Common myeloid progenitor, CD34-positive (primary cell): ENCODE measurements around the gene FAM180B.
"Not testable (repeated sequence)": the region's sequence is repeated elsewhere in the genome, so short reads cannot be mapped to it uniquely, and the experiment has no call there.

Experiments
- CTCF ChIA-PET: fragments of 350-600 bp; sonication (Branson Sonifier 250); formaldehyde crosslinking; loops from one replicate; lab custom pipeline; 2021; ENCODE audit warnings: antibody characterized with exemption; lab: Charles Lee
- POLR2A ChIA-PET: fragments of 350-600 bp; sonication (Branson Sonifier 250); formaldehyde crosslinking; loops from one replicate; lab custom pipeline; 2021; ENCODE audit warnings: antibody characterized with exemption; lab: Charles Lee
- DNase-seq, 3 donors: peaks; one replicate each; pipeline versions ENCODE4 v3.0.0 to v3.0.0-alpha.2; 2013
- H3K27ac ChIP-seq, 2 experiments: 1 replicate in 1 of 2; 2 replicates in 1 of 2; pipeline ENCODE4 v1.7.0; 2013; ENCODE audit warnings: inconsistent platforms in 2 of 2, low read length in 2 of 2, mild to moderate bottlenecking in 2 of 2, low read depth in 1 of 2, moderate library complexity in 1 of 2; ENCODE audit not compliant: severe bottlenecking in 2 of 2, insufficient read depth in 1 of 2, poor library complexity in 1 of 2
- H3K27me3 ChIP-seq, 5 experiments: replicated peaks in 2 of 5; 1 replicate in 3 of 5; 2 replicates in 2 of 5; pipeline versions ENCODE4 v1.6.1 to v1.7.0; 2013; ENCODE audit warnings: low read length in 4 of 5, mild to moderate bottlenecking in 2 of 5, moderate library complexity in 2 of 5, inconsistent platforms in 1 of 5; ENCODE audit not compliant: insufficient read depth in 5 of 5, control insufficient read depth in 4 of 5
- H3K36me3 ChIP-seq, 4 experiments: 1 replicate in 2 of 4; 2 replicates in 2 of 4; pipeline versions ENCODE4 v1.6.1 to v1.7.0; 2013; ENCODE audit warnings: low read length in 3 of 4, control low read depth in 1 of 4, mild to moderate bottlenecking in 1 of 4; ENCODE audit not compliant: control insufficient read depth in 4 of 4, insufficient read depth in 4 of 4
- H3K4me1 ChIP-seq, 4 experiments: 1 replicate in 3 of 4; 2 replicates in 1 of 4; pipeline versions ENCODE4 v1.6.1 to v1.7.1; 2013; ENCODE audit warnings: low read length in 3 of 4, mild to moderate bottlenecking in 3 of 4, control low read depth in 1 of 4, inconsistent platforms in 1 of 4, moderate library complexity in 1 of 4; ENCODE audit not compliant: control insufficient read depth in 4 of 4, insufficient read depth in 4 of 4; ENCODE audit errors: control extremely low read depth in 1 of 4
- H3K4me3 ChIP-seq, 7 experiments: 1 replicate in 4 of 7; 2 replicates in 3 of 7; pipeline versions ENCODE4 v1.5.1 to v1.7.0; 2013; ENCODE audit warnings: mild to moderate bottlenecking in 7 of 7, low read length in 6 of 7, moderate library complexity in 6 of 7, inconsistent platforms in 2 of 7, low read depth in 2 of 7, control low read depth in 1 of 7; ENCODE audit not compliant: insufficient read depth in 4 of 7, control insufficient read depth in 1 of 7; ENCODE audit errors: extremely low read depth in 1 of 7
- H3K9me3 ChIP-seq, 5 experiments: 1 replicate in 4 of 5; 2 replicates in 1 of 5; pipeline versions ENCODE4 v1.6.1 to v1.7.1; 2013; ENCODE audit warnings: low read length in 4 of 5, mild to moderate bottlenecking in 2 of 5, inconsistent platforms in 1 of 5, low read depth in 1 of 5, moderate library complexity in 1 of 5; ENCODE audit not compliant: control insufficient read depth in 4 of 5, insufficient read depth in 2 of 5; ENCODE audit errors: control extremely low read depth in 1 of 5
- WGBS: methylation state at CpG from one replicate; pipeline ENCODE4 v1.1.5; 2013; ENCODE audit not compliant: insufficient coverage; 5-methylcytosine and 5-hydroxymethylcytosine counted together

Gene FAM180B

DNA sequence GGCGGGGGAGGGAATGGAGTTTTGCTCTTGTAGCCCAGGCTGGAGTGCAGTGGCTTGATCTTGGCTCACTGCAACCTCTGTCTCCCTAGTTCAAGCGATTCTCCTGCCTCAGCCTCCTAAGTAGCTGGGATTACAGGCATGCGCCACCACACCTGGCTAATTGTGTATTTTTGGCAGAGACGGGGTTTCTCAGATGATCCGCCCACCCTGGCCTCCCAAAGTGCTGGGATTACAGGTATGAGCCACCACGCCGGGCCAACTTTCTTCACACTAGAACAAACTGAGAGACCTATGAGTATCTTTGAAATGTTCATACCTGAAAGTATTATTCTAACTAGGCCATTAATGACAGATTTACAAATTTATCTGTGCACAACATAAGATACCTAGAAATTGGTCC, 40.2 kb upstream of the FAM180B start:
- H3K9me3 ChIP-seq, H3K4me3 ChIP-seq, H3K27ac ChIP-seq, H3K27me3 ChIP-seq, POLR2A ChIA-PET, DNase-seq: not testable (repeated sequence)
- Histone ChIP-seq H3K36me3 (peaks cover 0 to 10% (median 4%) of the 10 kb centered on the region in 4 experiments), H3K4me1 (peaks cover 9 to 16% (median 10%) of the 10 kb centered on the region in 4 experiments)
- CTCF ChIA-PET = interaction anchor here (0.6 to 1.2 kb wide), 3 partner anchors 9 to 46 kb away, joined by 3 read pairs; no protein-coding TSS in a partner anchor
- WGBS = 95% methylated on average over 4 of the region's 7 CpGs

DNA sequence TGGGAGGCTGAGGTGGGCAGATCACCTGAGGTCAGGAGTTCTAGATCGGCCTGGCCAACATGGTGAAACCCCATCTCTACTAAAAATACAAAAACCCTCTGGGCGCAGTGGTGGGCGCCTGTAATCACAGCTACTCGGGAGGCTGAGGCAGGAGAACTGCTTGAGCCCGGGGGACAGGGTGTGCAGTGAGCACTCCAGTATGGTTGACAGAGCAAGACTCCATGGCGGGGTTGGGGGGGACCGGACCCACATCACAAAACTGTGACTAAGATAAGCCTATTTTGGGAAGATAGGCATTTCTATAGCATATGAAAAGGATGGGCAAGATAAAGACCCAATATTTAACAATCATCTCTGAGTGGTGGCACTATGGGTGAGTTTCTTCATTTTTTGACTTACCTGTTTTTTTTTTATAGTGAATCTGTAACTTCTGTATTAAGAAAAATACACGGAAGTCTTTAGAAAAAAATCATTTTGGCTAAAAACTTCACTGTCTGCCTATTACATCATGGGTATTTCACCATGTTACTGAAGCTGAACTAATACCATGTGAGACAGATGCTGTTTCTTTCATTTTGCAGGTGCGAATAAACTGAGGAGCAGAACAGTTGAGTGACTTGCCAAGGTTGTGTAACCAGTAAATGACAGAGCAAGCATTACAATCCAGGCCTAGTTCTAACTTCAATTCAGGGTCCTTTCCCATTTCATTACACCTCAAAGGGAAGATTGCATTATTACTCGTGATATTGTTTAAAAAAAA, 36.0 kb upstream of the FAM180B start:
- H3K9me3 ChIP-seq = no peaks in the 10 kb centered on the region
- H3K4me3 ChIP-seq = peak overlapping the region in 1 of 7 experiments; percentile 91
- ChIA-PET POLR2A (no interaction called here), CTCF (interaction anchor here (1.9 to 5.8 kb wide), 5 partner anchors 11 to 67 kb away, joined by 6 to 27 read pairs (median 9); partner anchors contain the start of gene PTPMT1)
- 98% methylated on average over 6 of the region's 10 CpGs for WGBS
- H3K27ac ChIP-seq = no peak overlapping the region
- peaks cover 20 to 35% (median 31%) of the 10 kb centered on the region in 4 experiments for H3K4me1 ChIP-seq
- DNase-seq = peak in 1 of 3 donors; percentile 25
- peaks cover 0 to 10% (median 3%) of the 10 kb centered on the region in 4 experiments for H3K36me3 ChIP-seq
- H3K27me3 ChIP-seq = no peaks in the 10 kb centered on the region

DNA sequence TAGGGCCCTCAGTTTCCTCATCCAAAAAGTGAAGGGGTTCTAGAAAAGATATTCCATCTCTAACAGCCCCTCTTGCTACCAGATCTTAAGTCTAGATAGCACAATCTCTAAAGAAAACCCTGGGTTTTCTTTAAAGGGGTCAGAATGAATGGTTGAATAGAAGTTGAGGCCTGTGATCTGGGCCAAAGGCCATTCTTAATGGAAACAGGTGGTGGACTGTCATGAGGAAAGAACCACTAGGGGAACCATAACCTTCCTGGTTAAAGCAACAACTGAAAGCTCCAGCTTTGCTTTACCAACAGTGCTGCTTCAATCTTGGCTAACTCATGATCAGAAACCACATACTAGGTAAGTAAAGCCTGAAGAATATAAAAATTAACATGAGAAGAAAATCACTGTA, 35.4 kb upstream of the FAM180B start:
- CTCF ChIA-PET = interaction anchor here (0.7 to 5.8 kb wide), 7 partner anchors 10 to 70 kb away, joined by 3 to 27 read pairs (median 5); partner anchors contain the start of gene PTPMT1
- Histone ChIP-seq H3K27me3 (no peaks in the 10 kb centered on the region), H3K27ac (no peak overlapping the region), H3K4me1 (peaks cover 20 to 35% (median 31%) of the 10 kb centered on the region in 4 experiments), H3K36me3 (peaks cover 0 to 10% (median 3%) of the 10 kb centered on the region in 4 experiments), H3K9me3 (no peaks in the 10 kb centered on the region), H3K4me3 (peak overlapping the region in 6 of 7 experiments; percentile 12 to 97 (median 55))
- POLR2A ChIA-PET = no interaction called here
- peak; percentile 43 to 64 (median 53) for DNase-seq

DNA sequence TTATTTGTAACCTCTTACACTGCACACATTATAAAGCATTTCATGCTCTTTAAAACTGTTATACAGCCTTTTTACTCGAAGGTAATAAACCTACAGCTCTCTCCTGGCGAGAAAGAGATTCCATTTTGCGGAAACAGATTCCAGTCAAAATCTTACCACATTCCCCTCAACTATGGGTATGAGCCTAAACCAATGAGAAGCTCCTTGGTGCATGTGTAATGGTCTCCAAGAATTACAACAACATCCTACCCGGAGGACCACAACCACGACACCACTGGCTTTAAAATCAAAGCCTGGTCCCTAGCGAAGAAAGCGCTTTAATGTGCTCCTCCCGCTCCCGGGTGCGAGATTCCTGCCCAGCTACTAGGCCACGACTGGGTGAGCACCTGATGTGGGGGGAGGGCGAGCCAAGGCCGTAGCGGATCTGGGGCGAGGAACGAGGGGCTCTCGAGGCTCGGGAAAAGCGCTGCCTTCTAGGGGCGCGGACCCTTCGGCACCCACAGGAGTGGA, 34.4 kb upstream of the FAM180B start:
- H3K27ac ChIP-seq = peak overlapping the region; percentile 64 to 94
- H3K36me3 ChIP-seq = peaks cover 0 to 6% (median 3%) of the 10 kb centered on the region in 4 experiments
- peak; percentile 19 to 63 (median 56) for DNase-seq
- H3K4me3 ChIP-seq = peak overlapping the region; percentile 72 to 97 (median 88)
- H3K27me3 ChIP-seq = no peaks in the 10 kb centered on the region
- CTCF ChIA-PET = interaction anchor here (0.7 to 5.8 kb wide), 14 partner anchors 8 to 69 kb away, joined by 3 to 27 read pairs (median 4); partner anchors contain the start of genes FAM180B and PTPMT1
- H3K9me3 ChIP-seq = no peaks in the 10 kb centered on the region
- peaks cover 20 to 35% (median 31%) of the 10 kb centered on the region in 4 experiments for H3K4me1 ChIP-seq
- WGBS = 0% methylated on average over 17 of the region's 22 CpGs
- POLR2A ChIA-PET = interaction anchor here (1.0 kb wide), 1 partner anchor 33 kb away, joined by 3 read pairs; no protein-coding TSS in a partner anchor

DNA sequence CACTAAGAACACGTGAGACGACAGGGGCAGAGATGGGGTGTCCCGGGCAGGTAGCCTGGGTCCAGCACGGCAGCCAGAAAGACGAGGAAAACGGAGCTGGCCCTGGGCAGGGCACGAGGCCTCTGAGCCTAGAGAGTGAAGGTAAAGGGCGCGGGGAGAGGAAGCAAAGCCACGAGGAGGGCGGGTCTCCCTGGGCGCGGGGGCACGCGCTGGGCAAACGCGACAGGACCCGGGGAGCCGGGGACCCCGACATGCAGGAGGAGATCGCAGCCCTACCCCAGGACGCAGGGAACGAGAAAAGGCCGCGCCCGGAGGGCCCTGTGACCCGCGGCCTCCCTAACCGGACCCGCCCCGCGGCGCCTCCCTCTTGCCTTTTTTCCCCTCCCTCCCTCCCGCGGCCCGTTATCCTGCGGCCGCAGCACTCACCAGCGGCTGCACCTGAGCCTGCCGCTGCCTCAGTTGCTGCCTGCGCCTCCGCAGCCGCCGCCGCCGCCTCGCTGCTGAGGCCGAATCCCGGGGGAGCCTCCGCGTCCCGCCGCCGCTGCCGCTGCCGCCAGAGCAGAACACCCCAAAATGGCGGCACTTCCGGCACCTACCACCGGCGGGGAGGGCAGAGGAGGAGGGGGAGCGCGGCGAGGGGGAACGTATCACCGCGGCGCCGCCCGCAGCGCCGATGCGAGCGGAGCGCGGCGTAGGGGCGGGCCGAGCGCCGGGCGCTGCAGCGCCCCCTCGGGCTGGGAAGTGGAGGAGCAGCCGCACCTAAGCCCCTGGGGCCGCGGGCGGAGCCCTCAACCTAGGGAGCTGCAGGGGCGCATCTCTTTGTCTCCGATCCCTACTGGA, 33.7 kb upstream of the FAM180B start, which contains the start of gene CELF1:
Gene CELF1 (minus strand): TSS at position 567 of the 840 bp plus-strand sequence. CDS start 53,609 bp downstream, outside the sequence.
- peak within 1 kb of the TSS; percentile 72 to 97 (median 88) for H3K4me3 ChIP-seq

DNA sequence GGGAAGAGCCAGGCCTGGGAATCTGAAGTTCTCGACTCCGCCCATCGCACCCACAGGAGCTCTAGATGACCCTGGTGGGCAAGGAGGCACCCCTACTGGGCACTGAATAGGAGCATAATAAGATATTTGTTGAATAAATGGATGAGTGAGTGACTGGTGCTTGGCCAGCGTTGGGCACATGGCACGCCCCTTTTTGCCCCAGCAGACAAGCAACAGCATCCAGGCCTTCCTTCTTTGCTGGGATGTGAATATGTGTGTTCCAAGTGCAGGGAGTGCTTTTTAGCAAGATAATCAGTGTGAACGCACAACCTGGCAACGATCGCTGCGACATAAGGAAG, 33.1 kb upstream of the FAM180B start:
- peaks cover 18 to 35% (median 30%) of the 10 kb centered on the region in 4 experiments for H3K4me1 ChIP-seq
- H3K27ac ChIP-seq = peak overlapping the region in 1 of 2 experiments; percentile 58
- ChIA-PET CTCF (interaction anchor here (0.9 to 5.8 kb wide), 10 partner anchors 9 to 64 kb away, joined by 3 to 27 read pairs (median 6); partner anchors contain the start of gene PTPMT1), POLR2A (interaction anchor here (0.6 to 0.9 kb wide), 3 partner anchors 10 to 38 kb away, joined by 3 to 5 read pairs (median 4); no protein-coding TSS in a partner anchor)
- H3K4me3 ChIP-seq = peak overlapping the region; percentile 37 to 97 (median 88)
- peaks cover 0 to 6% (median 3%) of the 10 kb centered on the region in 4 experiments for H3K36me3 ChIP-seq
- DNase-seq = peak; percentile 54 to 80 (median 73)
- H3K27me3 ChIP-seq = no peaks in the 10 kb centered on the region
- WGBS = 0% methylated on average over 5 of the region's 9 CpGs
- H3K9me3 ChIP-seq = no peaks in the 10 kb centered on the region

More for the DNA sequence above, 33.7 kb upstream of the FAM180B start, which contains the start of gene CELF1:
- peak within 1 kb of the TSS; percentile 64 to 94 for H3K27ac ChIP-seq
- under 1% methylated on average over 73 of the region's 89 CpGs for whole genome bisulfite sequencing
- ChIA-PET POLR2A (interaction anchor here (0.6 to 1.0 kb wide), 4 partner anchors 9 to 38 kb away, joined by 3 to 5 read pairs (median 4); no protein-coding TSS in a partner anchor), CTCF (interaction anchor here (0.9 to 5.8 kb wide), 18 partner anchors 9 to 68 kb away, joined by 3 to 27 read pairs (median 4); partner anchors contain the start of genes FAM180B and PTPMT1)
- peaks cover 0 to 6% (median 3%) of the 10 kb centered on the region in 4 experiments for H3K36me3 ChIP-seq
- no peaks in the 10 kb centered on the region for H3K27me3 ChIP-seq
- DNase-seq = peak; percentile 93 to 96 (median 96)
- H3K4me1 ChIP-seq = peaks cover 18 to 35% (median 31%) of the 10 kb centered on the region in 4 experiments
- no peaks in the 10 kb centered on the region for H3K9me3 ChIP-seq
